Effector memory CD8-positive, alpha-beta T cell (primary cell): Measurements from ENCODE around the gene PLCD1.

ENCODE experiments used
- ATAC-seq: fragments of 150-1000 bp; cut with Tn5 transposase; replicated peaks from 2 replicates; pipeline ENCODE4 v1.10.0; 2021; ENCODE audit warnings: mild to moderate bottlenecking, moderate library complexity
- DNase-seq, 3 experiments: peaks; one replicate each; pipeline ENCODE4 v3.0.0; 2021
- H3K27ac Mint-ChIP-seq, 2 donors: one replicate each; pipeline ENCODE4 v1.8.0; 2022; ENCODE audit warnings: mild to moderate bottlenecking in 2 of 2, mixed read lengths in 2 of 2, moderate library complexity in 2 of 2
- H3K27me3 Mint-ChIP-seq, 2 donors: one replicate each; pipeline ENCODE4 v1.8.0; 2022; ENCODE audit warnings: mixed read lengths in 2 of 2
- H3K36me3 Mint-ChIP-seq: one replicate; pipeline ENCODE4 v1.8.0; 2022; ENCODE audit warnings: mild to moderate bottlenecking, moderate library complexity, mixed read lengths; ENCODE audit not compliant: insufficient read depth
- H3K4me1 Mint-ChIP-seq, 2 donors: one replicate each; pipeline ENCODE4 v1.8.0; 2022; ENCODE audit warnings: low read depth in 2 of 2, mixed read lengths in 2 of 2
- H3K4me3 Mint-ChIP-seq, 2 donors: one replicate each; pipeline ENCODE4 v1.8.0; 2022; ENCODE audit warnings: mild to moderate bottlenecking in 2 of 2, mixed read lengths in 2 of 2, moderate library complexity in 2 of 2
- H3K9me3 Mint-ChIP-seq, 2 donors: one replicate each; pipeline ENCODE4 v1.8.0; 2022; ENCODE audit warnings: mixed read lengths in 2 of 2

The PLCD1 gene

DNA sequence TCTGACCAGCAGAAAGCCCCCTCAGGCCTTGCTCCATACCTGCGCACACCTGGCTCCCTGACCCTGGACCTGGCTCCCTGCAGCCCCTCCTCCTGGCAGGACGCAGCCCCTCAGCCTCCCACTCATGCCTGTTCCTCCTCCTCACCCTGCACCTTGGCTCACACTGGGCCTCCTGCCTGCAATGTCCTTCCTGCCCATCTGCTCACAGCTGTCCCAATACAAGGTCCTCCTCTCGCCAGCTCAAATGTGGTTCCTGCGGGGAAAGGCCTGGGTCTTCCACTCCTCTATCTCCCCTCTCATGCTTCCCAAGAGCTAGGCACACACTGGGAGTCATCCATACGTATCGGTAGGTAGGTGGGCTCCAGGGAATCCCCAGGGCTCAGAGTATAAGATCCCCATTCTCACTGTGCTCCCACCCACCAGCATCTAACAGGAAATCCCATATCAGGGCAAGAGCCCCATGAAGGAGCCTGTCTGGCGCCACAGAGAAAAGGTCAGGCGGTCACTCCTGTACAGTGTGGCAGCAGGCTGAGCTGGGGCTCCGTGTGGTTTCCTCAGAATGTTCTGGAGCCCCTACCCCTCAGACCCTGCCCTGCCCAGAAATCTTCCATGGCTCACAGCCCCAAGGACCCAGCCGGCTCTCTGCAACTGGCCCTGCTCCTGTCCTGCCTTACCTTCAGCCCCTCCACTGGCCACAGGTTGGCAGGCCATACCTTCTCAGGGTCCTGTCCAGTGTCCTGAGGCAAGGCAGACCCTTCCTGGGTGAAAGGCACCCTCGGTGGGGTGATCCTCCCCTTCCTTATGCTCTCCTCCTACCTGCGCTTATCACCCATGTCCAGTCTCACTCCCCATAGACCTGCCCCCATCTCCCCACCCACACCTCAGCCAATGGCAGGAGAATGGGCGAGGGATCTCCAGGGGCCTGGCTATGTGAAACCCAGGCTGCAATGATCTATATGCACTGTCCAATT is 10.9 kb downstream of the PLCD1 start:
- Mint-ChIP-seq H3K36me3 (peaks cover 29% of the 10 kb centered on the region), H3K9me3 (no peaks in the 10 kb centered on the region), H3K4me3 (no peak overlapping the region), H3K27ac (peak overlapping the region in 1 of 2 donors; percentile 47), H3K4me1 (peaks cover 26 to 34% of the 10 kb centered on the region in 2 donors), H3K27me3 (no peaks in the 10 kb centered on the region)
- no peak for ATAC-seq
- DNase-seq = no peak

DNA sequence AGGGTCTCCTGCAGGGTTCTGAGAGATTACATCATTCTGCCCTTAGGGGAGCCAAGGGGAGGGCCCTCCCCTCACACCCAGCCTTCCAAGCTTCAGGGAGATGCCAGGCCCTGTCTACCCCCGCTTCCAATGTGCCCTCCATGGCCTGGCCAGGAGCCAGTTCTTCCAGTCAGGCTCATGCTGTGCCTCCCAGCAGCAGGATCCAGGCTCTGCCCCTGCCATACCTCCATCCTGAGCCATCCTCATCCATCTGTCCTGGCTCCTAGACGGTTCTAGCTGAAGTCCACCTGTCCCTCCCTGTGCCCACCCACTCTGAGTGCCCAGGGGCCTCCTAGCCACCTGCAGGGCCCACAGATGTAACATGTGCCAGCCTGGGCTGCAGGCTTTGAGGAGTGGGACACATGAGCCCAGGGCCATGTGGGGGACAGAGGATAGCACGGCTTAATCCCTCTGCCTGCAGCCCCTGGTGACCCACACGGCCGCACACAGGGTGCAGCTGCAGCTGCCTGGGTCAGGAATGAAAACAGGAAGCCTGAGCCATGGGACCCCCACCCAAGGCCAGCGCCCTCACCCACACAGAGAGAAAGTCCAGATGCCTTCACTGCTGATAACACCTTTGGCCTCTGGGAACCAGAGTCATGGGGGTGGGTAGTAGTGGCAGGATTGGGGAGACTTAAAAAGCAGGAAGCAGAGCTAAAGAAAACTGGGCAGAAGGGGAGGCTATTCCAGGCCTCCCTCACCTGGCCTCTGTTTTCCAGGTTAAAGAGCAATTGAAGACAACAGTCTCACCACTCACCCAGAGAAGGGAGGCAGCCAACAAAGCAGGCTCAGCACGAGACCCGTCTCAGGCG is 11.8 kb downstream of the PLCD1 start:
- Mint-ChIP-seq H3K27ac (peak overlapping the region in 1 of 2 donors; percentile 4), H3K36me3 (peaks cover 29% of the 10 kb centered on the region), H3K4me1 (peaks cover 20 to 25% of the 10 kb centered on the region in 2 donors), H3K4me3 (no peak overlapping the region), H3K27me3 (no peaks in the 10 kb centered on the region), H3K9me3 (no peaks in the 10 kb centered on the region)
- DNase-seq (no peak), ATAC-seq (no peak)

DNA sequence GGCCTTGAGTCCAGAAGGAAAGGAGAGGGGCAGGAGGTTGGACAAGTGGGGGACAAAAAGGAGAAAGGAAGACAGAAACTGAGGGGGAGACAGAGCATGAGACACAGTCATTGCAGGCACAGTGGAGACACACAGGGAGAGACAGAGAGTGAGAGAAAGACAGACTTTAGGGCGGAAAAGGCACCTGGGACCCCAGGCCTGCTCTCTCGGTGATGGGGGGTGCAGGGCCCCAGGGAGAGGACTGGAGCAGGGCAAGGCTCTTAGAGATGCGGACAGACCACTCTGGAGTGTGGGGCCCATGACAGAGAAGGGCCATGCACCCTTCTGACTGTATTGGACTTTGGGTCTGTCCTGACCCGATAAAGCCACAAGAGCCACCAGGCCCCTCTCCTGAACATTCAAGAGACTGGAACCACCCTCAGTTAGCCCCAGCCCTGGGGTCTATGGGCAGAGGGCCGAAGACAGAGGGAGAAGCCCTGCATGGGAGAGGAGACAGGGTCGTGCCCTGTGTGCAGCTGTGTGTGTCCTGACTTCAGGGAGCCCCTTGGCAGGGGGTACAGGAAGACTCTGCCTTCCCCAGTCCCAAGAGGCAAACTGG is 12.5 kb downstream of the PLCD1 start:
- Mint-ChIP-seq H3K9me3 (no peaks in the 10 kb centered on the region), H3K4me3 (no peak overlapping the region), H3K4me1 (peaks cover 17 to 19% of the 10 kb centered on the region in 2 donors), H3K36me3 (peaks cover 29% of the 10 kb centered on the region), H3K27me3 (no peaks in the 10 kb centered on the region), H3K27ac (peak overlapping the region in 1 of 2 donors; percentile 11)
- DNase-seq (no peak), ATAC-seq (no peak)

DNA sequence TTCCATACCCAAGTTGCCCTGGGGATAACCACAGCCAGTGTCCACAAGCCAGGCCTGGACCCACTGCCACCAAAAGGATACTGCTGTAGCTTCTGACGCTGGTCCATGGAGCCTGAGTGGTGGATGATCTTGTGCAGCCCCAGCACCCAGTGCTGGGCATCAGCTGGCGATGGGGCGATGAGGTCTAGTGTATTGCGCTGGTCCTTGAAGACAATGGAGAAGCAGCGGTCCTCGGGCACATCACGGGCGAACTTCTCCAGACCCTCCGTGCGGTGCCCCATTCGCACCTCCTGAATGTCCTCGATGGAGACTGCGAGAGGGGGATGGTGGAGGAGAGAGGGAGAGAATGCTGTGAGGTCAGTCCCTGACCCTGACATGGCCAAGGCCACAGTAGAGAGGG is 13.0 kb downstream of the PLCD1 start:
- no peak for ATAC-seq
- Mint-ChIP-seq H3K4me3 (no peak overlapping the region), H3K4me1 (peaks cover 14% of the 10 kb centered on the region in 2 donors), H3K27ac (peak overlapping the region in 1 of 2 donors; percentile 11), H3K27me3 (no peaks in the 10 kb centered on the region), H3K36me3 (peaks cover 29% of the 10 kb centered on the region), H3K9me3 (no peaks in the 10 kb centered on the region)
- no peak for DNase-seq

DNA sequence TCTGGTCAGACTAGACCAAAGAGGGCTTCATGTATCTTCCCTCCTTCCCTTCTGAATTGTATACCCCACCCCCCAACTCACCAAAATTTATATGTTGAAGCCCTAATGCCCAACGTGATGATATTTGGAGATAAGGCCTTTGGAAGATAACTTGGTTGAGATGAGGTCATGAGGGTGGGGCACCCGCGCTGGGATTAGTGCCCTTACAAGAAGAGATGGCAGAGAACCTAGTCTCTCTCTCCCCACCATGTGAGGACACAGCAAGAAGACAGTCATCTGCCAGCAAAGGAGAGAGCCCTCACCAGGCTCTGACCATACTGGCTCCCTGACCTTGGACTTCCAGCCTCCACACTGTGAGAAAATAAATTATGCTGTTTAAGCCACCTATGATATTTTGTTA is 13.5 kb downstream of the PLCD1 start:
- H3K4me1 Mint-ChIP-seq = peaks cover 10 to 11% of the 10 kb centered on the region in 2 donors
- H3K4me3 Mint-ChIP-seq = no peak overlapping the region
- peak overlapping the region in 1 of 2 donors; percentile 11 for H3K27ac Mint-ChIP-seq
- no peaks in the 10 kb centered on the region for H3K27me3 Mint-ChIP-seq
- peaks cover 29% of the 10 kb centered on the region for H3K36me3 Mint-ChIP-seq
- DNase-seq (no peak), ATAC-seq (no peak)
- no peaks in the 10 kb centered on the region for H3K9me3 Mint-ChIP-seq

DNA sequence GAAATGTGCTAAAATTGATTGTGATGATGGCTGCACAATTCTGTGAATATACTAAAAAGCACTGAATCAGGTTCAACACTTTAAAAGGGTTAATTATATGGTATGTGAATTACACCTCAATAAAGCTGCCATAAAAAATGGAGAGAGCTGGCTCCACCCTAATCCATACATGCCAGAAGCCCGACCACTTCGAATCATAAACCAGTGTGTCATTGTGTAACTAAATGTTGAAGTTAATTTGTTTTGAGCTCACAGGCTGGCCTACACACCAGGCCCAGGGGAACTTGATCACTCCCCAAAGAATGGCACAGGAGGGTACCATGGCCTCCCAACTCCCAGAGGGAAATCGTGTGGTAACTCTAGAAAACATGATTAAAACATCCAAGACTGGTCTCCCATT is 14.0 kb downstream of the PLCD1 start:
- H3K36me3 Mint-ChIP-seq = peaks cover 29% of the 10 kb centered on the region
- no peak overlapping the region for H3K4me3 Mint-ChIP-seq
- peak overlapping the region in 1 of 2 donors; percentile 11 for H3K27ac Mint-ChIP-seq
- ATAC-seq (no peak), DNase-seq (no peak)
- H3K9me3 Mint-ChIP-seq = no peaks in the 10 kb centered on the region
- H3K27me3 Mint-ChIP-seq = no peaks in the 10 kb centered on the region
- H3K4me1 Mint-ChIP-seq = peaks cover 5 to 9% of the 10 kb centered on the region in 2 donors

DNA sequence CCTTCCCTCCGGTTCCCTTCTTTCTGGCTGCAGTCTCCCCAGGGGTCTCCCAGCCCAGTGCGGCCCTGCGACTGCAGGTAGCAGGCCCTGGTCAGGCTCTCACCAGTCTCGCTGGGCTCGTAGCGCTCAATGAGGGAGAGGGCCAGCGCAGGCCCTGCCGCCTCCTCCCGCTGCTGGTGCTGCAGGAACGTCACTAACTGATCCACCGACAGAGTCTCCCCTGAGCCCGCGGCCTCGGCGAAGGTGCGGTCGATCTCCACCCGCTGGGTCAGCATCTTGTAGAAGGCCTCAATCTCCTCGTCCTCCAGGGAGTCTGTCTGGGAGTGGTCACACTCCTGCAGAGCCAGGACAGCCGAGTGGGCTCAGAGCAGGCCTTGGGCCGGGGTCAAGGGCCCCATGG is 18.3 kb downstream of the PLCD1 start:
- DNase-seq (no peak), ATAC-seq (no peak)
- H3K27me3 Mint-ChIP-seq = no peaks in the 10 kb centered on the region
- no peaks in the 10 kb centered on the region for H3K4me1 Mint-ChIP-seq
- H3K36me3 Mint-ChIP-seq = peaks cover 18% of the 10 kb centered on the region
- peak overlapping the region; percentile 56 to 78 for H3K27ac Mint-ChIP-seq
- H3K4me3 Mint-ChIP-seq = no peak overlapping the region
- H3K9me3 Mint-ChIP-seq = no peaks in the 10 kb centered on the region

DNA sequence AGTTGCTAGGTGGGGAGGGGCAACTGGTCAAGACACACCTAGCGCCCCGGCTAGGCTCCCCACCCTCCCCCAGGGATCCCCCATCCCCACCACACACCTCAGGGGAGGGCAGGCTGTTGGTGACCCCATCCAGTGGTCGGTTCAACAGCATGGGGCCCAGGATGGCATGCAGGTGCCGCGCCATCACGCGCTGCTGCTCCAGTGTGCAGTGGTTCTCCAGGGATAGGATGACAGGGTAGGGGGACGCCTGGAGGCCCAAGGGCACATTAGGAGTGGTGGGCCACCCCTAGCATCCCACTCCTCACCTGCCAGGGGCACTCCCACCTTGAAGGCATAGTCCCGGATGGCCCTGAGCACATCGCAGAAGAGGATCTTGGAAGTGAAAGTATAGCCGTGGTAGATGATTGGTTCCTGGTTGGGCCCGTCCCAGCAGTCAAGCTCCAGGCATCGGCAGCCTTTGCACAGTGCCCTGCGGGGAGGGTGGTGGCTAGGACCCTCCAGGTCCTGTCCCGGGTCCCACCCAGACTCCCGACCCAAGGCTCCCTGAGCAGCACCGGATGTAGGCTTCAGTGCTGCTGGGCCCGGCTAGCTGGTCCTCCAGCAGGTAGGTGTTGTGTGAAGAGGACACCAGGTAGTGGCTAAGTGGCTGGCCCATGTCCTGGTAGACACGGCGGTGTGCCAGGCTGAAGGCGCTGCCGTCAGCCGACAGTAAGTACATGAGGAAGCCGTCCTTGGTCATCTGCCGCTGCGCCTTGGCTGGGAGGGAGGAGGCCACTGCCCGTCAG is 19.4 kb downstream of the PLCD1 start:
- no peak overlapping the region for H3K4me3 Mint-ChIP-seq
- ATAC-seq (no peak), DNase-seq (no peak)
- no peaks in the 10 kb centered on the region for H3K27me3 Mint-ChIP-seq
- H3K4me1 Mint-ChIP-seq = peaks cover under 1 to 4% of the 10 kb centered on the region in 2 donors
- H3K36me3 Mint-ChIP-seq = peaks cover 22% of the 10 kb centered on the region
- no peaks in the 10 kb centered on the region for H3K9me3 Mint-ChIP-seq
- H3K27ac Mint-ChIP-seq = peak overlapping the region in 1 of 2 donors; percentile 78

DNA sequence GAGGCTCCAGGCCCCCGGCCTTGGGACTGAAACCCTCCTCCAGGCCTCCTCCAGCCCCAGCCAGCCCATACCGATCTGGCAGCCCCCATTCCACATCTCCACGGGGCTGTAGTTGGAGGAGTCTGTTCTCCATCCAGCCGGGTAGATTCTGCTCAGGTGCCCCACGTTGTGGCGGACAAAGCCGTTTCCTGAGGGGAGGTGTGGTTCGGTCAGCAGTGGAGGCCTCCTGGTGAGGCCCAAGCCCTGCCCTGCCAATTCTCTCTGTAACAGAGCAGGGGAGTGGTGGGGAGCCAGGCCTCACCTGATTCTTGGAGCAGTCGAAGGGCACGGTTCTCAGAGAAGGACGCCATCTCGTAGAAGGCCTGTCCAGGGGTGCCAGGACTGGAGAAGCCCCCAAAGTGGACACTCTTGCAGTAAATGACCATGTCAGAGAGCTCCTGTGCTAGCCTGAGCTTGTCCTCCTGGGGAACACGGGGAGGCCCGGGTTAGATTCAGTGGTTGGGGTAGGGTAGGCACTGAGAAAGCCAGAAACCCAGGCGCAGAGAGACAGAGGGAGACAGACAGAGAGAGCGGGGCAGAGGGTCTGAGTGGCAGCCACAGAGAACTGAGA is 20.4 kb downstream of the PLCD1 start:
- peak overlapping the region; percentile 67 to 78 for H3K27ac Mint-ChIP-seq

DNA sequence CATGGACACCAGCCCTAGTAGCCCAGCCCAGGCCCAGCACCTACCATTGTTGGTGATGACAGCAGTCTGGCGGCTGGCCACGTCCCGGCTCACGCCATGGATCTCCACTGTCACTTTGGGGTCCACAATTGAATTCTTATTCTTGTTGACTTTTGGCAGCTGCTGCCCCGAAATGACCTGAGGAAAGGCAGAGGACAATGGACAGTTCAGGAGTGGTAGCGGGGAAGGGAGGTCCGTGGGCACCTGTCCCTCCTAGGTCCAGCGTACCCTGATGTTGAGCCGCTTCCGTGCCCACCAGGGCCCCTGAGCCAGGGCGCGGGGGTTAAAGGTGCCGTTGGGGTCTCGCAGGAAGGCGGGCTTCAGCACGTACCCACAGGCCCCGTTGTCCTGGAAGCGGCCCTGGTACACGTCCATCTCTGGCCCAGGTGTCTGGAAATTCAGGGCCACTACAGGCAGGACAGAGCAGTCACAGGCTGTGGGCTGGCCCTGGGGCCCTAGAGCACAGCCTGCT is 21.2 kb downstream of the PLCD1 start:
- H3K4me1 Mint-ChIP-seq = peaks cover 16% of the 10 kb centered on the region in 2 donors
- ATAC-seq (no peak), DNase-seq (no peak)
- H3K36me3 Mint-ChIP-seq = peaks cover 17% of the 10 kb centered on the region
- H3K9me3 Mint-ChIP-seq = no peaks in the 10 kb centered on the region
- no peak overlapping the region for H3K27ac Mint-ChIP-seq
- no peak overlapping the region for H3K4me3 Mint-ChIP-seq
- H3K27me3 Mint-ChIP-seq = no peaks in the 10 kb centered on the region

More for the DNA sequence above, 20.4 kb downstream of the PLCD1 start:
- Mint-ChIP-seq H3K27me3 (no peaks in the 10 kb centered on the region), H3K4me3 (no peak overlapping the region), H3K4me1 (peaks cover 10 to 13% of the 10 kb centered on the region in 2 donors), H3K36me3 (peaks cover 20% of the 10 kb centered on the region), H3K9me3 (no peaks in the 10 kb centered on the region)
- DNase-seq (no peak), ATAC-seq (no peak)

DNA sequence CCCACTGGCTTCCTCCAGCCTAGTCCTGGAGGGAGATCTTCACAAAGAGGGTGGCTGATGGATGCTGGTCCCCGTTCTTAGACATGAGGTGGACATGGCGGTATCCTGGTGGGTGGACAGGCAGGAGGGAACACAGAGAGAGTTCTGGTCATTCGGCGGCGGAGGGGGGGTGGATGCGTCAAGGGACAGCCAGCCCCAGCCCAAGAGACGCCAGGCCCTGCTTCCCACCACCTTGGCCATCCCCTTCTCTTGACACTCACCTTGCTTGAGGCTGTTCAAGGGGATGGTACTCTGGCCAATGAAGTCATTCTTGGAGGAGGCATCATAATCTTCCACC is 21.7 kb downstream of the PLCD1 start:
- H3K4me3 Mint-ChIP-seq = no peak overlapping the region
- H3K27me3 Mint-ChIP-seq = no peaks in the 10 kb centered on the region
- ATAC-seq (no peak), DNase-seq (no peak)
- peaks cover 17% of the 10 kb centered on the region for H3K36me3 Mint-ChIP-seq
- H3K27ac Mint-ChIP-seq = peak overlapping the region; percentile 67 to 68
- H3K9me3 Mint-ChIP-seq = no peaks in the 10 kb centered on the region
- peaks cover 21% of the 10 kb centered on the region in 2 donors for H3K4me1 Mint-ChIP-seq

DNA sequence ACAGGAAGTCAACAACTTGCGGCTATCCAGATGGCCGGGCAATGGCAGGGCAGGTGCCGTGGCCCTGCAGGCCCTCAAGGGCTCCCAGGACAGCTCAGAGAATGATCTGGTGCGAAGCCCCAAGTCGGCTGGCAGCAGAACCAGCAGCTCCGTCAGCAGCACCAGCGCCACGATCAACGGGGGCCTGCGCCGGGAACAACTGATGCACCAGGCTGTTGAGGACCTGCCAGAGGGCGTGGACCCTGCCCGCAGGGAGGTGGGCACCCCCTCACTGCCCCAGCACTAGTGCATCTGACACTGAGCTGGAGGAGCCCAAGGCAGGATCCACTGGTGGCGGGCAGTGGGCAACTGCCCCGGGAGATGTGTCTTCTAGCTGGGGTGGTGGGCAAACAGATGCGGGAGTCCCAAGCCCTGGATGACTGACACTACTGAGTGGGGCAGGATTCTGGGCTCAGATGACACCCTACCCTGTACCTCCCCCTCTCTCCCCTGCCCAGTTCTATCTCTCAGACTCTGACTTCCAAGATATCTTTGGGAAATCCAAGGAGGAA is 22.9 kb downstream of the PLCD1 start:
- H3K9me3 Mint-ChIP-seq = no peaks in the 10 kb centered on the region
- DNase-seq = no peak
- H3K4me3 Mint-ChIP-seq = no peak overlapping the region
- no peak overlapping the region for H3K27ac Mint-ChIP-seq
- H3K36me3 Mint-ChIP-seq = peaks cover 22% of the 10 kb centered on the region
- no peak for ATAC-seq
- no peaks in the 10 kb centered on the region for H3K27me3 Mint-ChIP-seq
- peaks cover 21% of the 10 kb centered on the region in 2 donors for H3K4me1 Mint-ChIP-seq
